ENCODE data around the gene CTU2.
A peak's percentile ranks its signal among the peaks of the same experiment; 100 is the strongest.

The CTU2 gene

DNA sequence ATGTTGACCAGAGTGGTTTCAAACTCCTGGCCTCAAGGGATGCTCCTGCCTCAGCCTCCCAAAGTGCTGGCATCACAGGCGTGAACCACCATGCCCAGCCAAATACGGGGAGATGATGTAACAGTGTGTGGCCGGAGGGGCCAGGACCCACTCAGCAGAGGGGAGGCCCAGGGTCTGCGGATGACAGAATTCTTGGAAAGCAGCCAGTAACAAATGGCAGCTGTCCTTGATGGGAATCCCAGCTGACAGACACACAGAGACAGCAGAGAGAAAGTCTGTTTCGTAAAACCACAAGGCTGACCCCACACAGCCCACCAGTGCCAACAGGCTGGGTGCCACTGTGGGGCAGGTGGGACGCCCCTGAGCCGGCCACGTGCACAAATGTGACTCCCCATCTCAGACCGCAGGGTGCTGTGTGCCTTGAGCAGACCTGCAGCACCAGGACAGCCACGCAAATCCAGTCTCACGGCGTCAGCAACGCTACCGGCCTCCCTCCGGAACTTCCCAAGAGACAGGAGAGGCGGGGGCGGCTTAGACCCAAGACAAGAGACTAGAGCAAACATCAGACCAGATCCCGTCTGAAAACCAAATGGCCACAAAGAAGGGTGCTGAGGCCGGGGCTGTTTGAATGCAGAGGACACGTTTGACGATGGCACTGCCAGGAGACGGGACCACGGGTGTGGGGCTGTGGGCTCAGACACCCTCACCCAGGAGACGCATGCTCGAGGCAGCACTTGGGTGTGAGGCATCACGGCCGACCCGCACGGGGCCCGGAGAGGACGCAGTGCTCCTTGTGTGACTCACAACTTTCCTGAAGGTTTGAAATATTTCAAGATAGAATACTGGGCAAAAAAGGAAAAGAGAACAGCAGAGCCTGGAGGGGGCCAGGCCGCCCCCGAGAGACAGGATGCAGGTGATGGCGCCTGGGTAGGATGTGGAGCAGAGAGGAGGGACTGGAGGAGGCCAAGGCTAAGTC, 24.6 kb downstream of the CTU2 start:
- no peak for DNase-seq

DNA sequence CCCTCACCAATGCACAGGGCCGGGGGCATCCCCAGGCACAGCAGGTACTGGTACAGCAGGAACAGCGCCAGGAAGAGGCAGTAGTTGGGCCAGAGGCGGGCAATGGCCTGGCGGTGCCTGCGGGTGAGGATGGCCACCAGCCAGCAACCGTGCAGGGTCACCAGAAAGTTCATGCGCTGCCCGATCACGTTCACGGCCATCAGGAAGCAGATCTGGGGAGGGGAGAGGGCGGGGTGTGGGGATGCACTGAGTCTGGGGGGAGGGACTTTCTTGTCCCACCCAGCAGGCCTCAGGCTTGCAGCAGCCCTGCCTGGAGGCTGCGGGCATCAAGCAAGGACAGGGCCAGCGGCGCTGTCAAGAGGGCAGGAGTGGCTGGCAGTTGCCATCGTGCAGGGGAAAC, 25.4 kb downstream of the CTU2 start:
- no peak for DNase-seq

DNA sequence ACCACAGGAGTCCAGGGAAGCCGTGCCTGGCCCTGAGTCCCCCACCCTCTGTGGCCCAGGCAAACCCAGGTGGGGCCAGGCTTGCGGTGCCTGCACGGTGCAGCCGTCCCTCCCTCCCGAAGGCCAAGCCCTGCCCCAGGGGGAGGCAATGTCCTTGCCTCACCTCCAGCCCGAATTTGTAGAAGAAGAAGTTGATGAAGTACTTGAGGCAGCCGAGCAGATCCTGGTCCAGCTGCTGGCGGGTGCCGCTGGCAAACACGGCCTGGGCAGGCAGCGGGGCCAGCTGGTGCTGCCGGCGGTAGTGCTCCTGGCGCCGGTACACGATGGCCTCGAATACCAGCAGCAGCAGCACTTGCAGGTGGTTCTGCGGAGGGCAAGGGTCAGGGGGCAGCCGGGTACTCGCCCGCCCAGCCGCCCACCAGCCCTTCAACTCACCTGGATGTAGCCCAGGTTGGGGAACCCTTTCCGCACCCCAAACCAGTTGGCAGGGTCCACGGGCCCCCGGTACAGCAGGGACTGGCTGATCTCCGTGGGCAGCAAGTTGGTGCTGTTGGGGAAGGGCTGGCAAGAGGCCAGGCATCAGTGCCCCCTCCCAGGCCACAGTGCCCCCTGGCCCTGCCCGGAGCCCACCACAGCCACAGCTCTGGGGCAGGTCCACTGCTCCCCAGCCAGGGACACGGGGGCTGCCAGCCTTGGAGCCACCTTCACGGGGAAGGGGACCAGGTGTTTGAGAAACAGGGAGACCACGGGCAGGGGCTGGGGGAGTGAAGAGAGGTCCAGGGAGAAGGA, 26.1 kb downstream of the CTU2 start:
- no peak for DNase-seq

DNA sequence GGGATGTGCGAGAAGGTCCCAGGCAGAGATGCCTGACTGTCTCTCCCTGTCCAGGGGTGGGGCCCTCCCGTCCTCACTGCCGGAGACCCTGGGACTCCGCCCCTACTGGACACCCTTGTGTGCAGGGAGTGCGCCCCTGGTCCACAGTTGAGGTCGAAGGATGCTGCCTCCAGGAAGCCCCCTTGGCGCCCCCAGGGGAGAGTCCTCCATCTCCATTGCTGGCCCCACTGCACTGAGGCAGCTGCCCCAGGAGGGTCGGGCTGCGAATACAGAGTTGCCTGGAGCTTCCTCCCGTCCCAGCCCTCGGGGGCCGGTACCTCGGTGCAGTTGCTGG, 26.6 kb downstream of the CTU2 start:
- DNase-seq: no peak

DNA sequence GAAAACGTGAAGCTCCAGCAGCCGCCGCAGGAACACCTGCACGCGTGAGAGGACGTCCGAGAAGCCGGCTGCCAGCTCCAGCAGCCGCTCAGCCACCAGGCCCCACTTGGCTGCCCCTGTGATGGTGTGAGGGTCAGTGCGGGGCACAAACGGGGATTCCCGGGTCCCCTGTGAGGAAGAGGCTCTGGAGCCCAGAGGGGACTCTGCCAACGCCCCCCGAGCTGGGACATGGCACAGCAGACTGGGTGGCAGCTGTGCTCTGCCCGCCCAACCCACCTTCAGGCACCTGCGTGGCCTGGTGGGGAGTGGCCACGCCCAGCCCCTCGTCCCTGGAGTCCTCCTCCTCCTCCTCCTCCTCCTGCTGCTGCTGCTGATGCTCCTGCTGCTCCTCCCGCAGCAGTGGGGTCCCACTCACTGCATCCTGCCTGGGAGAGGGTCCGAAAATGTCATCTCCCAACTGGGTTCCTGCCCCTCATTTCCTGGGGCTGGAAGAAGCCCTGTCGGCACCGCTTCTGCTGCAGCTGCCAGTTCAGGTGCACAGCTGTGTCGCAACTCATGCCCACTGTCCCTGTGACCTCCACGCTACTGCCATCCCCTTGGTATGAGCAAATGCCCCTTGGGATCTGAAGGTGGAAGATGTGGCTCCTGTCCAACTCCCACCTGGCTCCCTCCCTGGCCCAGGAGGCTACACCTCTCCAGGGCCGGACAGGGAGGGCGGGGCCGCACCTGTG, 27.5 kb downstream of the CTU2 start:
- DNase-seq: no peak

DNA sequence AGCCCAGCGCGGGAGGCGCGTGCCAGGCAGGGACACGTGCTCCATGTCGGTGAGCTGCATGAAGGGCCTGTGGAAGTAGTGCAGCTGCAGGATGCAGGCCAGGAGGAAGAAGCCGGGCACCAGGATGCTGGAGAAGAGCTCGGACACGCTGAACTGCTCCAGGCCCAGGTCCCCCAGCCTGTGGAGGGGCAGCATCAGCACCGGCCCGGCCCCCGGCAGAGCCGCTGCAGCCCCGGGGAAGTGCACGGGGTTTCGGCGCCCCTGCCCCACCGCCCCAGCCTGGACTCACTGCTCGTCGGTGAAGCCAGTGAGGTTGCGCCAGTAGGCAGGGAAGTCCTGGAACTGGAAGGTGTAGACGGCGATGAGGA, 28.0 kb downstream of the CTU2 start:
- DNase-seq: no peak

DNA sequence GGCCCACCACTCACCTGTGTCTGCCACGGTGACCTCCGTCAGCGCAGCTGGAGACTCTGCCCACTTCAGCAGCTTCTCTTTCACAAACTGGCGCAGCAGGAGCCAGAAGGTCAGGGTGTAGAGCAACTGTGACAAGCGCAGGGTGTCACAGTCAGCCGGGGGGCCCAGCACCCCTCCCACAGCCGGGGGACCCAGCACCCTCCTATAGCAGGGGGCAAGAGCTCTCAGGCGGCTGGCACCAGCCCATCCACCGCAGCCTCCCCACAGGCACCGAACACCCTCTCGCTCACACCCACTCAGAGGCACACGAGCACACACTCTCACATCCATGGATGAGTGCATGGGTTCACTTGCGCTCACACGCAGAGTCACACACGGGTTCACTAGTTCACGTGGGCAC, 28.8 kb downstream of the CTU2 start:
- DNase-seq: no peak

DNA sequence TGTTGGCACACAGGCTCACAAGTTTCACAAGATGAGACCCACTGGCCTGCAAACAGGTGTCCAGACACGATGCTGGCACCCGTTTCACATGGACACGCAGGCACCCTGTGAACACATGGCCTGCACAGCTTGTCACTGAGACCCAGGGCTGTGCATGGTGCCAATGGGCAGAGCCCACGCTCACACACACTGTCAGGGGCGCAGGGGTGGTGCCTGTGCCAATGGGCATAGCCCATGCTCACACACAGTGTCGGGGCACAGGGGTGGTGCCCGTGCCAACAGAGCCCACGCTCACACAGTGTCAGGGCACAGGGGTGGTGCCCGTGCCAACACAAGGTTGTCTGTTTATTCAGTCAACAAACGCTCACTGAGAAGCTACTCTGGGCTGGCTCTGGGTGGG, 29.3 kb downstream of the CTU2 start:
- DNase-seq: no peak

DNA sequence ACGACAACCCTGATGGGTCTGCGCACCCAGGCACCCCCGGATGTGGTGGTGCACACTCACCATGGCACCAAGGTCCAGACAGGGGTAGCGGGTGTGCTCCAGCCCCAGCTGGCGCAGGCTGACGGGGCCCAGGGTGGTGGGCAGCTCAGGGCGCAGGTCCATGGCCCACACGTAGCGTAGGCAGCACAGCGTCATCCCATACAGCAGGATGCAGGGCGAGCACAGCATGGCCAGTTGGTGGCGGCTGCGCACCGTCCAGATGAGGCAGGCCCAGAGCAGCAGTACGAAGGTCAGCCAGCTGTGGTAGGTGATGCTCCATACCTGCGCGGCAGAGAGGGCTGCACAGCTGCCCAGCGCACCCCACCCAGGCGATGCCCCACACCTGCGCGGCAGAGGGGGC, 29.8 kb downstream of the CTU2 start:
- no peak for DNase-seq

DNA sequence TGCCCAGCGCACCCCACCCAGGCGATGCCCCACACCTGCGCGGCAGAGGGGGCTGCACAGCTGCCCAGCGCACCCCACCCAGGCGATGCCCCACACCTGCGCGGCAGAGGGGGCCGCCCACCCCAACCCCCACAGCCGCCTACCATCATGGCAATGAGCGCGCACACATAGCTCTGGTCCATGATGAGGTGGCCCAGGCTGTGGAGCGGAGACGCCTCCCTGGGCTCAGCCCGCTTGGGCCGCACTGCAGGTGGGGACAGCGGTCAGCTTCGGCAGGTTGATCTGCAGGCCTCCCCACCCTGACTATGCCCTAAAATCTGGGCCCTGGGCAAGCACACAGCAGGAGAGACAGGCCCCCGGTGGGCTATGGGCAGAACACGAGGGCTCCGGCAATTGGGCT, 30.2 kb downstream of the CTU2 start:
- no peak for DNase-seq

DNA sequence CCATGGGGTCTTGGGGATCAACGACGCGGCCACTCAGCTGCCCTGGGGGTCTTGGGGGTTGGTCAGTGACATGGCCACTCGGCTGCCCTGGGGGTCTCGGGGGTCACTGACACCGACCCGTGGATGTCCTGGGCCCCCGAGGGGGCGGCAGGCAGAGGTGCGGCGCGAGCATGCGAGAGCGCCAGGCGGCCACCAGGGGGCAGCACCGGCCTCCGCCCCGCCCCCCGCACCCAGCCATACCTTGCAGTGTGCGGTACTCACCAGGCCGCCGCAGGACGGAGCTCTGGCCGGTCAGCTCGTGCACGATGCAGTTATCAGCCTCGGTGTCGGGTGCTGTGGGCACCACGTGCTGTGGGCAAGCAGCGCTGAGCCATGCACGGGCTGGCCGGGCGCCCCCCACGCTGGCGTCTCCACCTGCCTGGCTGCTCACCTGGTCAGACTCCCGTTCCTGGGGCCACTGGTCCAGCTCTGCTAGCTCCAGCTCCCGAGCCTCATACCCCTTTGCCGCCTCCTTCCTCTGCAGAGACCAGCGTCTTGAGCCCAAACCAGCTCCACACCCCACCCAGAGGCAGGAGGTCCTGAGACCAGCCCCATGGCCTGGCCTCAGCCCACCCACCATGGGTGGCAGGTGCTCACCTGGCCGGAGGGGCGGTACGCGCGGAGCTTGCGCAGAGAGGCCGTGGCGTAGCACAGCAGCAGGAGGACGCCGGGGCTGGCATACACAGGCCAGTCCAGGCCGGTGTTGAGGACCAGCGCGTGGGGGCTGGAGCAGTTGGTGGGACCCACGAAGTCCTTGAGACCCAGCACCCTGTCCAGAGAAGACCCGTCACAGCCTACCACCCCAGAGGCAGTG, 31.2 kb downstream of the CTU2 start:
- peak; percentile 62 to 65 for DNase-seq

DNA sequence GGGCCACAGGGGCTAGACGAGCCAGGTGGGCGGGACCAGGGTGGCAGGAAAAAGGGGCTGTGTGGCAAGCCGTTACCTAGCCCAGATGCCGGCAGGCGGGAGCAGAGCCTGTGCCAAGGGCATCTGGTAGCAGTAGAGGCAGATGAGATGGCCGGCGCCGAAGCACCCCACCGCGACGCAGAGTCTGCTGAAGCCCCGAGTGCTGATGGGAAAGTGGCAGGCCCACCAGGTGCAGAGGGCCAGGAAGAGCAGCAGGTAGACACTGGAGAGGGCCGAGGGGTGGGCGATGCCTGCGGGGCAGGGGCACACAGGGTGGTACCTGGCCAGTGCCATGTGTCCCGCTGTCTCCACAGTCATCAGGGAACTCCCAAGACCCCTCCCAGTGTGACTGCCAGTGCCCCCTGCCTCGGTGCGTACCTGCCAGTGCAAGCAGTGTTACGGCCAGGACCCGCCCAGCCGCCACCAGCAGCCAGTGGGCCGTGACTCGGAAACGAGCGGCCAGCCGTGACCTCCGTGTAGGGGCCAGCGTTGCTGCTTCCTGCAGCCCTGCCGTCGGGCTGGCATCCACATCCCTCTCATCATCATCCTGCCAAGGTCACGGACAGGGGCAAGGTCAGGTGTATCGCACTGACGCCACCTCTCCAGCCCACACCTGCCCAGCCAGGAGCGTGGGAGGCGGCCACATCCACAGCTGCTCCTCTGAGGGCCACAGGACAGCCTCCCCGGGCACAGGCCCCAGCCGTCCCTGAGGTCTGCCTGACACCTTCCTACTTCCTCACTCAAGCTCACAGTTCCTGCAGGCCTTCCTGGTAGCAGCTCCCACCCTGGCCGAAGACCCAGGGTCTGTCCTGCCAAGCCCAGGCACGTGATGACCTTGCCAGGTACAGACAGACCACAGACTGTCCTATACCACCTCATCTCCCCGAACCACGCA, 32.1 kb downstream of the CTU2 start:
- no peak for DNase-seq

DNA sequence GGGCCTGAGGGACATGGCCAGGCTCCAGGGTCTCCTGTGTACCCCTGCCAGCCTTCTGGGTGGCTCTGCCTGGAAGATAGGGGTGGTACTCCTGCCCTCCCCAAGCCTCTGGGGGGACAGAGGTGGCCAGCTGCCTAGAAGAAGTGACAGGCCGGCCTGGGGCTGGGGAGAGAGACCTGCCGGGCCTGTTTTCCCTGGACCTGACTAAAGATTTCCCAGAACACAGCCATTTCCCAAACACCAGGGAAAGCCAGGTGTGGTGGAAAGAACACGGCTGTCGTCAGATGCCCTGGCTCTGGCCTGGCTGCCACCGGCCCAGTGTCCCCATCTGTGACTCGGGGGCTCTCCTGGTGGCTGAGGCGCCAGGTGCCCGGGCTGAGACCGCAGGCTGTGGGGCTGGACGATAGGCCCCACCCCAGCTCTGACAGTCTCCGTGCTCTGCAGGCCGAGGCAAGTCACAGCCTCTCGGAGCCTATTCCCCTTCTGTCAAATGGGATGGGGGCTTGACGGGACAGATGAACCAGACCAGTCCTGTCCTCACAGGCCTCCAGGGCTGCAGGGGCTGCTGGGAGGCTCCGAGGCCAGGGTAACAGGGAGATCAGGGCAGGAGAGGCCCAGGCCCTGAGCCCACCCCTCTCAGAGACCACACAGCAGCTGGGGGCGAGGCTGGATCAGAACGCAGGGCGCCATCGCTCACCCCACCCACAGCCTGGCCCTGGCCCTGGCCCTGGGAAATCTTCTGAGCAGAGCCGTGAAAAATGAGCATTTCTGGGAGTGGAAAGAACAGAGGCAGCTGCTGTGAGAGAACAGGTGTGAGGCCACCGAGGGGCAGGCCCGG, 33.1 kb downstream of the CTU2 start:
- DNase-seq: no peak

DNA sequence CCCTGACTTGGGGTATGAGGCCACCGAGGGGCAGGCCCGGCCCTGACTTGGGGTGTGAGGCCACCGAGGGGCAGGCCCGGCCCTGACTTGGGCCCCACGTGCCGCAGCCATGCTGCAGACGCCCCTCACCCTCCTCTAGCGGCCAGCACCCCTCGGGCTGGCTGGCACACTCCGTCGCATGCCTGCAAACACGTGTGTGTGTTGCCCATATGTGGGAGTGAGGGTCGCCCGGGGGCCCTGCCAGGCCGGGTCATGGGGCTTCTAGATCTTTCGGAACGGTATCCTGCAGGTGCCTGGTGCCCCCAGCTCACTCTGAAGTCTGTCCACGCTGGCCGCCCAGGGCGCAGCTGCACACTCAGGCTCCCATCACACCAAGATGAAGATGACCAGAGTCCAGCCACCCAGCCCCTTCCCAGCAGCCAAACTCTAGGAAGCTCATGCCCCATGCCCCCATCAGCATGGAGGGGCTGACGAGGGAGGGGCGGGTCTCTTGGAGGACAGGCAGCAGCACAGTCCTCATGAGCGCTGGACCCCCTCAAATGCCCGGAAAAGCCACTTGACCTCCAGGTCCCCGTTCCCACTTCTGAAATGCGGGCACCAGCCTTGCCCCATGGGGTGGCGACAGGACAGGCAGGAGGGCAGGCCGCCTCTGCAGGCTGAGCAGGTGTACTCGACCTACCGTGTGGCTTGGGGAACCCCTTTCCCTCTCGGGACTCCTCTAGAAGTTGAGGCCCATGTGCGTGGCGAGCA, 33.8 kb downstream of the CTU2 start:
- no peak for DNase-seq

DNA sequence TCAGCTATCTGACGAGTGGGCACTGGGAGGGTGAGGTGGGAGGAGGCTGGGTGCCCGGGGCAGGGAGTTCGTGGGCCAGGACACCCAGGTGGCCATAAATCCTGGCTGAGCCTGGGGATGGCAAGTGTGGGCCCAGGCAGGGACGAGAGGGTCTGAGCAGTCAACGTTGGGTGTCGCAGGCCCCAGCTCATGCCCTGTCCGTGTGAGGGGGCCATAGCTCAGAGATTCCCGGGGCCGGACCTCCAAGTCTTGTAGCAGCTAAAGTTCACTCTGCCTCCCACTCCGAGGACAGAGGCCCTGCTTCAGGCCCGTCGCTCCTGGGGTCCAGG, 34.4 kb downstream of the CTU2 start:
- no peak for DNase-seq

DNA sequence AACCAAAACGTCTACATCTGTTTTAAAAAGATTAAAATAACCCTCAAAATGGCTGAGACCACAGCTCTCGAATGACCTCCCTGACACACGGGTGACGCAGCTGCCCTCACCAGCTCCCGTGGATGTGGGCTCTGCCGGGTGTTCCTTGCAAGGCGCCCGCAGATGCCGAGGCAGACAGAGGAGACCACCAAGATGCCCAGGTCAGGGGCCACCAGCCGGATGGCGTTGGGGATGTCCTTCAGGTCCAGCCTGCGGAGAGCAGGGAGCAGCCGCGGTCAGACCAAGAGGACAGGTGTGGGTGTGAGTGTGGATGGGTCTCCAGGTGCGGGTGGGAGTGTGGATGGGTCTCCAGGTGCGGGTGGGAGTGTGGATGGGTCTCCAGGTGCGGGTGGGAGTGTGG, 35.1 kb downstream of the CTU2 start:
- DNase-seq: no peak

DNA sequence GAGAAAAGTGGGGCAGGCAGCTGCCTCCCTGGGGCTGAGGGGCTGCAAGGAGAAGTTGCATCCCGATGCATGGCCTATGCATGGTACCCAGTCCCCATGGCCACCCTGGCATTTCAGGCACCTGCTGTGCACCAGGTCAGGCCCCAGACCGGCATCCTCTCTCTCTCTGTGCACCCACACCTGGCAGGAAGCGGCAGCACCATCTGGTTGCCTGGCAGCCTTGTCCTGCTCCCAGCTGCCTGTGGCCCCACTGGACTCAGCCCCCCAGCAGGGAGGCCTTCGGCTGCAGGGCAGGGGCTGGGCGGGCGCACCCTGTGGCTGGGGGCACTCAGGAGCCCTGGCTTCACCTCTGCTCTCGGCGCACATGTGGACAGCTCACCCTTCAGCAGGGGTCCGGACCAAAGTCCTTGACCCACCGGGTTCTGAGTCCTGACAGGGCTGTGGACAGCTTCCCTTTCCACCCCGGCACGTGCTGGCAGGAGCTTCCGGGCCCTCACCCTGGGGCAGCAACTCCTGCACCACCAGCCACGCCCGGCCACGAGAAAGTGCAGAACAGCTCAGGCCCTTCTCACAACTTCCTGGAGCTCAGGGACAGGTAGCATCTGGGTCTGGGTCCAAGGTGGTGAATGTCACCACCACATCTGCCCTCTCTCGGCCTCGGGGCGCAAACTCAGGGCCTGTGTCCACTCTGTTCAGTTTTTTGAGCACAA, 36.7 kb downstream of the CTU2 start:
- no peak for DNase-seq

DNA sequence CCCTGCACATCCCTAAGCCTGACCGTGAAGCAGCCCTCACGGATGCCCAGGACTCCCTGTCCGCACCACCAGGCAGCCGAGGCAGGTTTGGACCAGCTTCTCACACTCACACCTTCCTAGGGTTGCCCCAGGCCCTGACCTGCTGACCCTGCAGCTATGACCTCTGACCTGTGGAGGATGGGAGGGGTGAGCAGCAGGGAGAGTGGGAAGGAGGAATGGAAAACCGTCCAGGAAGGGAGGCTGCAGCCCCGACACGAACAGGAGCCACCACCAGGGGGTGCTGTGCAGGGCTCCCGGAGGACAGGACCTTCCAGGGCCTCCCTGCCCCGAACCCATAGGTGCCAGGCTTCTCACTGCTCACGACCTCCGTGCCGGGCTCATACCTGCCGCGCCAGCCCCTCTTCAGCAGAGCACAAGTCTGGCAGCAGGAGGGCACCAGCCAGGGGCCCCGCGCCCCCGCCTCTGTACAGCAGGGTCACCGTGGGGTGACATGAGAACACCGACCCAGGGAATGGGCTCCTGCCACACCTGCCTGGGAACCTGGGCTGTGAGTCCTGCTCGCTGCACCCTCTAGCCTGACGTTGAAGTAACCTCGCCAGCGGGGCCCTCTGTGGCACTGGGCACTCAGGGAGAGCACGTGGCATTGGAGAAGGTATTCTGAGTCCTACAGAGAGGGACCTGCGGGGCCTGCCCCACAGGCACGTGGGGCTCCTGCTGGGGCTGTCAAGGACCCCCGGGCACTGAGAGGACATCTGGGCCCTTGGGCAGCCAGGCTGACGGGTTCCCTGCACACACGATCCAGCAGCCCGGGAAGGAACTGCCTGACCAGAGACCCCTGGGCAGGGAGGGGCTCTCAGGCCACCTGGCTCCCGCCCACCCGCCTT, 37.6 kb downstream of the CTU2 start:
- peak; percentile 37 to 64 for DNase-seq
